ENCODE measurements around the gene SMIM31. TPM values are rescaled to one million over a fixed set of nuclear protein-coding genes. Genes with fewer than 3 reads are reported as not detected.
A peak's percentile ranks its signal among the peaks of the same experiment; 100 is the strongest.

Gene SMIM31
- polyA plus RNA-seq (ENCODE audit: insufficient read length in 3 of 3), result under 1 TPM; 0.18 to 0.55 (median 0.24) TPM

DNA sequence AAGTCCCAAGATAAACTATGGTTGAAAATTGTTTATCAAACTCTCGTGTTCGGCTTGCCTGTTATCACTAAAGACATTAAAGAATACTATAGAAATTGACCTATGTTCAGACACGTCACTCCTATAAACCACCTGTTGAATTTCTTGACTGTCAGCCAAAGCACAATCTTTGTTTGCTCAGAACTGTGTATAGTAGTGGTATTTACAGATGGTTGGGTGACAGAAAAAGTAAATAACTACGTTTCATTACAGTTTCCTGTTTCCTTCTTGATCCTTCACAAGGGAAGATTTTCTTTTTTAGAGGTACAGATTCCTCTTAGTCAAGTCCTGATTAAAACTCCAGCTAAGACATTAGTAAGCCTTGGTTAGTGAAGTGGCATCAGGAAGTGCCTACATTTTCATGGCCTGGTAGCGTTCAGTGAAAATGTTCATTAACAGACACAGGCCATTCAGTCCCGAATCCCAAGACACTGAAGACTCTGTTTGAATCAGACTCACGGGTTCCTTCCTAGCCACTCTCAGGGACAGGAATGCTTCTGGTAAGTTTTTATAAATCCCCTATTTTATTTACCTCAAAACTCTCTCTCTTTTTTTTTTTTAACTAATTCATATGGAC, at the start of gene SMIM31:
Gene SMIM31 (plus strand): TSS at position 259 of the 616 bp plus-strand sequence. CDS start 16,313 bp downstream, outside the sequence.
- no peak for DNase-seq (ENCODE audit: low read depth in 3 of 3, low spot score in 2 of 3)

DNA sequence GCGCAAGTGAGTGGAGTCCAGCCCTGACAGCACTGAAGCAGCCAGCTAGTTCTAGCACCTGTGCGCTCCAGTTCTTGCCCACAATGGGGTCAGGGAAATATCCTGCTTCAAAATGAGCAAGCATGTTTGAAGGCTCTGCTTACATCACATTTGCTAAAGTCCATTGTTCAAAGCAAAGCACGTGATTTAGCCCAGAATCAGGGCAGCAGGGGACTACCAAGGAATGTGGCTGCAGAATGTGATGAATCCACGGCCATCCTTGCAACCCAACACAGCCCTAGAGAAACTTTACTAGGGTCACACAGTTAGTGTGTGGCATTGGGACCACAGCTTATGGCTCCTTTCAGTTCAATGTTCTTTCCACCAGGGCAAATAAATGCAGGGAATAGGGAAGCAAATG, 47.3 kb upstream of the SMIM31 start:
- no peak for DNase-seq (ENCODE audit: low read depth in 3 of 3, low spot score in 2 of 3)

DNA sequence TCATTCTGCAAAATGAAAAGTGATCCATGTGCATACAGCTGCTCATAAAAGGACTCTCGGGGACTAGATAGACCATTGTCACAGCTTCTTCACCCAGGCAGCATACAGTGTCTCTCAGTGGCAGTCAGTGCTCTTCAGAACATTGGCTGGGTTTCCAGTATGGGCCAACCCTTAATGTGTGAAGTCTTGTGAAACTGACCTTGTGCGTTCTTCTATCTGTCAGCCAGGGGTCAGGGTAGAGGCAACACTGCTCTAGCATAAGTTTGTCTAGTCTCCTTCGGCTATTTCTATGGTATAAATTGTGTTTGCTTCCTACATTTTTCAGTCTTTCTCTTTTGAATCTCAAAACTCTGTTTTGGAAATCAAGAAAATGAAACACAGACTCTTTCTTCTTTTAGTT, 37.0 kb upstream of the SMIM31 start:
- no peak for DNase-seq (ENCODE audit: low read depth in 3 of 3, low spot score in 2 of 3)

DNA sequence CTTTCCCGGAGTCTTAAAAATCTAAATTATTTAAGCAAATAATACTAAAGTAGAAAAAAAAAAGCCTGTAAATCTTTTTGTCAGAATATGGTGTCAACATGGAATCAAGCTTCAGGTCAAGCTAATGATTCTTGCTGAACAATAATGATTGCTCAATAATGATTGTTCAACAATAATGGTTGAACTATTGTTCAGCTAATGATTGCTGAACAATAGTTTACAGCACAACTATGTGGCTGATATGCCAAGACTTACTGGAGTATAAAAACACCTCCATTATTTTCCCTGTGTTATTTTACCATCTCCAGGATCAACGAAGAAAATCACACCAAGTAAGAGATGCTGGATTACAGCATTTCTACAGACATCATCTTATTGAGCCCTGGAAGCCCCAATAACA, 35.1 kb upstream of the SMIM31 start:
- DNase-seq (ENCODE audit: low read depth in 3 of 3, low spot score in 2 of 3), result no peak

DNA sequence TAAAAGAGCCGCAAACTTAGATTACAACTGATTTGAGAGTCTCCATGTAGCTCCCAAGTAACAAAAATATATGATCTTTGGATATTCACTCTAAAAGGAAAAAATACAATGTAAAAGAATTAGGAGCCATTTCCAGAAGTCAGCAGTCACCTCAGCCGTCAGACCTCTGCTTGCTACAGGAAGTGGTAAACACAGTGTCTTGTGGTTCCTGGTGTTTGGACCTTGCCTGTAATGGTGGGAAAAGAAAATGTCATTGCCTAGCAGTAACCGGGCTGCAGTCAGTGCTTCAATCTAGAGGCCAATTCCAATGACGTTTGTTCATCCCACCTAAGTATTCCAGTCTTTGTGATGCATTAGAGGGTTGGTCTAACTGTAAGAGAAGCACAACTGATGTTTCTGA, 28.9 kb upstream of the SMIM31 start:
- DNase-seq (ENCODE audit: low read depth in 3 of 3, low spot score in 2 of 3), result no peak

DNA sequence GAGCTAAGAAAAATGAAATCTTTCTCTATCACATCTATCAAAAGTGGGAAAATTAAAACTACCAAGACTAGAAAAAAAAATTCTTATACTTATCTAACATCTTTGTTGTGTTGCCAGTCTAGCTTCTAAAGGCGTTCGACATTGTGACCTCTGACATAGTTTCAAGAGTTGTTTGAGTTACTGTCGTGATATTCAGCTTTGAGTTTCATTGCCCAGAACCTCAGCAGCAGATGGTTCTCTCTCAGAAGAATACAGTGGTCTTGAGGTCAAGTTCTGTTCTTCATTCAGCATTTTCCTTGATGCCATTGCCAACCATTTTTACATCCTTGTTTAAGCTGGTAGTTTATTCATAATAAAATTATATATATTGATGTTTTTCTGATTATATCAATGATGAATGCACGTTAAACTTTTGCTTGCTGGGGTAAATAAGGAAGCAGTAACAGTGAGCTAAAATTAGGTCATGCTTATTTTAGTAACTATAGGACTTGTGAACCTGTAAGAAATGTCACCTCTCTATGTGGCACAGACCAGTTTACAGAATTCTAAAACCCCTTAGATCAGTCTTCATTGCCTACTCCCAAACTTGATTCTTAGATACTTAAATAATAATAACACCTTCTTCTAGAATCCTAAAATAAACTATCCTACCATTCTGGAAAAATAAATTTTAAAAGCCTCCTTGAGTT, 23.1 kb upstream of the SMIM31 start:
- DNase-seq (ENCODE audit: low read depth in 3 of 3, low spot score in 2 of 3), result no peak

DNA sequence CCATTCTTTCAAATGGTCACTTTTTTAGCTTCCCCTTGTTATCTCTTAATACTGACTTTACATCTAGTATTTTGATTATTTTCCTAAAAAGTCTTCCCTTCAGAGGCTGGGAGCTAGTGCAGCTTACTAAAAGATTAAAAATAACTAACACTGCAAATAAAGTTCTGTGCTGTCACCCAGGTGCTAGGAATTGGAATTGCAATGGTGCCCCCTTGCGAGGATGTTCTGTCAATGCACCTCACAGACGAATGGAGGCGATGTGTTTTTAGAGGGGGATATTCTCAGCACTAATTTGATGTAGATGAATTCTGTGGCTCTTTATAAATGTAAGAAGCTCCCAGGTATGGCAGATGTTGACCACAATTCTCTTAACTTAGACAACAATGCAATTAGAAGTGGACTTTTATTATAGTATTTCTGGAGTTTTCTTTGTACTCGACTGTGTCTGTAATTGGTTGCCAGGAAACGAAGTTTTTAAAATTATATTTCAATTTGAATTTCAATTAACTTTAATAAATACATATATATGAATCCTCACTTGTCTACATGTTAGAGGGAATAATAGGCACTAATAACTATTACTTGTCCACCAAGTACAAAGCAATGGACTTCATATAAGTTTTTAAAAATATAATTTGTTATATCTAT, 22.0 kb upstream of the SMIM31 start:
- DNase-seq (ENCODE audit: low read depth in 3 of 3, low spot score in 2 of 3), result peak; percentile 10 to 26 (median 16)

DNA sequence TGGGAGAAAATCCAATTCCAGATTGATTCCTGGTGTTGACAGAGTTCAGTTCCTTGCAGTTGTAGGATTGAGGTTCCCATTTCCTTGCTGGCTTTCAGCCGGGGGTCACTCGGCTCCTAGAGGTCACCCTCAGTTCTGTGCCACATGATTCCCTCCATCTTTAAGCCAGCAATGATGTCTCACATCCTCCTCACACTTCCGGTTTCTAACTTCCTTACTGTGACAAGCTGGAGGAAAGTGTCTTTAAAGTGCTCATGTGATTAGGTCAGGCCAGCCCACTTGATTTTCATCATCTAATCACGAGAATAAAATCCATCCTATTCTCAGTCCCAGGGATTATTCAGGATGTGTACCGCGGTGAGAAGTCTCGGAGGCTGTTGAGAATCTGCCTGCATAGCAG, 19.4 kb upstream of the SMIM31 start:
- no peak for DNase-seq (ENCODE audit: low read depth in 3 of 3, low spot score in 2 of 3)

DNA sequence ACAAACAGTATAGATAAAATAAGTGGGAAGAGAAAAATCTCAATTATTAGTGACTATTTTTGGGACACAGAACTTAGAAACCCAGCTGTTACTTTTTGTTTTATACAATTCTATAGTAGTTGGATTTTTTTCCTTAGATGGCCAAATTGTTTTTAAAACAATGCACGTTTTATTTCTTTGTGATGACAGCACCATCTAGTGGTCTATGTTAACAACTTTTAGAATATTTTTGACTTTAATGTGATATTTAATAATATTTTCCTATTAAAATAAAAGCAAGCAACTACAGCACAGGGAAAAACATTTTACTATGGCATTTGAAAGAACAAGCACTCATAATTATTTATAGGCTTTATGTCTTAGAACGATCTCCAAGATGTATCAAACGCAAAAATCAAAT, 5.6 kb upstream of the SMIM31 start:
- DNase-seq (ENCODE audit: low read depth in 3 of 3, low spot score in 2 of 3), result no peak

DNA sequence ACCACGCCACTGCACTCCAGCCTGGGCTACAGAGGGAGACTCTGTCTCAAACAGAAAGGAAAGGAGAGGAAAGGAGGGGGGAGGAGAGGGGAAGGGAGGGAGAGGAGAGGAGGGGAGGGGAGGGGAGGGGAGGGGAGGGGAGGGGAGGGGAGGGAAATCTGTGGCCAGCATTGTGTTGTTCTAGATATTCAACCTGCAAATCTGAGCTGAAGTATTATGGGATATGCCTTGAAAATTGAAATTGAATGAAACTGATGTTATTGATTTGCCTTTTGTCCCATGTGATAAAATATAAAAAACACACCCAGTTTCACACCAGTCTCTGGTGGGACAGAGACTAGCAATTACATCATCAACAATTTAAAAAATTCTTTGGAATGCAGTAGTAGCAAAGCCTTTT, 1.5 kb downstream of the SMIM31 start:
- no peak for DNase-seq (ENCODE audit: low read depth in 3 of 3, low spot score in 2 of 3)

DNA sequence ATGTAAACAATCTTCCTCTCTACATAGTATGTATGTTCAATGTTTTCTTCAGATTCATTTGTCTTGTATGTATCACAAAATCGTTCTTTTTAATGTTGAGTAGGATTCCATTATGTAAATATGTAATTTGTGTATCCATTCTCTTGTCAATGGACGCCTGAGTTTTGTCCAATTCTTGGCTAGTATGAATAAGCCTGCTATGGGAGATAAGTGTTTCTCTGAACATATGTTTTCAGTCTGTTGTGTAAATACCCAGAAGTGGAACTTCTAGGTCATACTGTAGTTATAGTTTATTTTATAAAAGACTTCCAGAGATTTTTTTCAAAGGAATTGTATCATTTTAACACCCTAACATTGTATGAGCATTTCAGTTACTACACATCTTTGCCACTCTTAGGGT, 2.8 kb downstream of the SMIM31 start:
- DNase-seq (ENCODE audit: low read depth in 3 of 3, low spot score in 2 of 3), result no peak

DNA sequence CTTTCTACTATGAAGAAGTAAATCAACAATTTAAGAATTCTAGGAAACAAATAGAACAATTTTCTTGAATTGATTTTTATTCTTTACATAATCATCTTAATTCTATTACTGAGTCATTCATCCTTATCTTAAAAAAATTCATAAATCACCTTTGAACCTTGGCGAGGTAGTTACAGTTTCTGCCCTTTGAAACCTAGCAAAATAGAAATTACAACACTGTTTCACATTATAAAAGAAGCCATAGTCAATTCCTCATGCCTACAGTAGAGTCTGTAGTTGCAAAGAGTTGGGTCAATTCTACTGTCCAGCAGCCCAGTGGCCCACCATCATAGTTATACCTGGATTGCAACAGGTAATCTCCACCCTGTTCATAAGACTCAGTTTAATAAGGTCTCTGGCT, 7.3 kb downstream of the SMIM31 start:
- DNase-seq (ENCODE audit: low read depth in 3 of 3, low spot score in 2 of 3), result no peak

DNA sequence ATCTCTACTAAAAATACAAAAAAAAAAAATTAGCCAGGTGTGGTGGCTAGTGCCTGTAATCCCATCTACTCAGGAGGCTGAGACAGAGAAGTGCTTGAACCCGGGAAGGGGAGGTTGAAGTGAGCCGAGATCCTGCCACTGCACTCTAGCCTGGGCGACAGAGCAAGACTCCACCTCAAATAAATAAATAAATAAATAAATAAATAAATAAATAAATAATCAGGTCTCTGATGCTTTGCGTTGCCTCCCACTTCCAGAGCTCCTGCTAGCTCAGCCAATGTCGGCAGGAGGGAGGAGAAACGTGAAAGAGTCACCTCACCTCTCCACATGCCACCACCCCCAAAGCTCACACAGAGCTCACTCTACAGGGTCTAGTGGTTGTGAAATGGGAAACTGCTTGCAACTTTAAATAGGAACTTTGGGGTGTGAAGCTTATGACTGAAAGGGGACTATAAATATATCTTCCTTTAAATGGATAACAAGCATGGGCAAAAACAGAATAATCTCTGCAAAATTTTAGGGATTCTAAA, 7.9 kb downstream of the SMIM31 start:
- DNase-seq (ENCODE audit: low read depth in 3 of 3, low spot score in 2 of 3), result no peak

DNA sequence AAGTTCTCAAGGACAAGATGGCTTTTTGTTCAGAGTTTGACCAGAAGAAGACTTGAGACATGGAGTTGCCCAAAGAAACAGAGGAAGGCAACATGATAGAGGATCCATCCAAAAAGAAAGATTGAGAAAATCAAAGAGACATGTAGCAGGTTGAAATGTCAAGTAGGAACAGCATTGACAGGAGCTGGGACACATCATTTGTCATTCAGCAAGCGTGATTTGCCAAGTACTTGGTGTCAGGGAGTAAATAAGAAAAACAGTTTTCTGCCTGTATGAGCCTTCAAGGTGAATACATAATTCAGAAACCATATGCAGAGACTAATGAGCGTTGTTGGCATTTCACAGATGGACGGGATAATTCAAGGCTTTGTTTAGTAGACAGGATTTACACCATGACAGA, 11.2 kb downstream of the SMIM31 start:
- no peak for DNase-seq (ENCODE audit: low read depth in 3 of 3, low spot score in 2 of 3)

DNA sequence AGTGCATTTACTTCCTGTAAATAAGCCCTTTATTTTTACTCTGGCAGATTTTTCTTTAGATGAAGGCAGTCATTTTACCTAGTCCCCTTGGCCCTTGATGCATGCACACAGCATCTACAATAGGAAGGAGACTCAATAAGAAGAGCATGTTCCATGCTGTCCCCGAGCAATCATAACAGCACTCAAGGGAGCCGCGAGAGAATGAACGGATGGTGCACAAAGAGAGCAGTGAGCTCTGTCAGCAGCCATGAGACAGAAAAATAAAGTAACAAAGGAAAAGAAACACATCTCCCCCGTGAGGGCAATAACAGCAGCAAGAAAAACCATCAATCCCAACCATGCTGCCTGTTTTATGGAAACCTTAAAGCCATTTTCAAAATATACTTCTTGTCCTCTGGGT, 11.9 kb downstream of the SMIM31 start:
- no peak for DNase-seq (ENCODE audit: low read depth in 3 of 3, low spot score in 2 of 3)

DNA sequence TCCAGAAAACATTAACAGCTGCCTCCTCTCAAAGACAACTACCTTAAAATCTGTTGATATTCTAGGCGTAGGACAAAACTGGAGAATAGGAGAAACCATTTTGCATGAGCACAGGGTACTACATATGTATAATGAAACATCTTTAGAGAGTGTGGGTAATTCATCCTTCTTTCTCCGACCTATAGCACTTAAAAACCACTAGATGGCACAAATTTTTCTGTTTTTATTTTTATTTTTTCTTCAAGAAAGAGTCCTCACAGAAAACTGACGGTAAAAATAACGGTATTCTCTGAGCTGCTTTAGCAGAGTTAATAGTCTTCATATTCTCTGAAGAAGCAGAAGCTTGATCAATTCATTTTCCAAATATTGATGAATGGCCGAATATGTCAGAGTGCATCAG, 14.6 kb downstream of the SMIM31 start:
- no peak for DNase-seq (ENCODE audit: low read depth in 3 of 3, low spot score in 2 of 3)

DNA sequence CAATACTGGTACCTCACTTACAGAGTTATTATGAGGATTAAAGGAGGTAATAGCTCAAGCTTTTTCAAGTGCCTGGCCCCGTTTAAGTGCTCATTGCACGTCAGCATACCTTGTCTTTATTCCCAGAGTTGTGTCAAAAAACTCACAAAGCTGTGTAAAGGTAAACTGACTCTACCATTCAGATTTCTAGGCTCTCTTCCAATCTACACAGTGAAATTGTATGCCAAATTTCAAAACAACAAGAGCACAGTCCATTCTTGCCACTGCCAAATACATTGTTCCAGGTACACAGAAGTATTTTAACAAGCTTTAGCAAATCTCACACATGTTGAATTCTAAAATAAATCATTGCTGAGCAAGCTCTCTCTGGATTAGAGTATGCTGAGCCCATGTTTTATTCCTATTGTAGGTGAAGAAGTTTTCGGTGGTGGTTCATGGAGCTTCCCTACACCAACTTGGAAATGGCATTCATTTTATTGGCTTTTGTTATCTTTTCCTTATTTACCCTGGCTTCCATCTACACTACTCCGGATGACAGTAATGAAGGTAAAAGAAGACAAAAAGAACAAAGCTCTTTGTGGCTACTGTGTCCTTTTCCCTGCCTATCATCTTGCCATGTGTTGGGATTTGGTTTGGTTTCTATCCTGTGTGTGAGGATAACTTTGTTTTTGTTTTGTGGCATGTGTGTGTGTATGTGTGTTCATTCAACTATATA, 16.2 kb downstream of the SMIM31 start:
- no peak for DNase-seq (ENCODE audit: low read depth in 3 of 3, low spot score in 2 of 3)

DNA sequence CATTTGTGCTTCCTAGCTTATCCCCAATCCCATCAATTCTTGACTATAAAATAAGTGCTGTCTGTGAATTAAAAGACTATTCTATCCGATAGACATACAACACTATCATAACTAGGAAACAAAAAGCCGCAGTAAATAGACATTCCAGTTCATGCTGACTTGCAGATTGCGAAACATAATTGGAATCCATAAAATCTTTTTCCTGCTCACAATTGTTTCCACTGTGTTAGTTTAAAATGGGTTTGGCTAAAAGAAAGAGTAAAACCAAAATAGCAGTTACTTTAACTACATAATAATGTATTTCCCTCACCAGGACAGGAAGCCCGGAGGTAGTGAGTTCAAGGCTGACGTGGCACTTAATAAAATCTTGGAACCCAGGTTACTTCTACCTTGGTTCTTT, 17.2 kb downstream of the SMIM31 start:
- DNase-seq (ENCODE audit: low read depth in 3 of 3, low spot score in 2 of 3), result no peak

DNA sequence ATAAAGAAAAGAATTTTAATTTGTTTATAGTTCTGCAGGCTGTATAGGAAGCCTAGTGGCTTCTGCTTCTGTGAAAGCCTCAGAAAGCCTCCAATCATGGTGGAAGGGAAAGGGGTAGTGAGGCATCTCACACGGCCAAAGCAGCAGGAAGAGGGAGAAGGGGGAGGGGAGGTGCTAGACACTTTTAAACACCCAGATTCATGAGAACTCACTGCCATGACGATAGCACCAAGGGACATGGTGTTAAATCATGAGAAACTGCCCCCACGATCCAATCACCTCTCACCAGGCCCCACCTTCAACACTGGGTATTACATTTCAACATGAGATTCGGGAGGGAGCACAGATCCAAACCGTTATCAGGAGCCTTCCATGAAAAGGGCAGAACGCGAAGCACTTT, 18.1 kb downstream of the SMIM31 start:
- DNase-seq (ENCODE audit: low read depth in 3 of 3, low spot score in 2 of 3), result no peak

DNA sequence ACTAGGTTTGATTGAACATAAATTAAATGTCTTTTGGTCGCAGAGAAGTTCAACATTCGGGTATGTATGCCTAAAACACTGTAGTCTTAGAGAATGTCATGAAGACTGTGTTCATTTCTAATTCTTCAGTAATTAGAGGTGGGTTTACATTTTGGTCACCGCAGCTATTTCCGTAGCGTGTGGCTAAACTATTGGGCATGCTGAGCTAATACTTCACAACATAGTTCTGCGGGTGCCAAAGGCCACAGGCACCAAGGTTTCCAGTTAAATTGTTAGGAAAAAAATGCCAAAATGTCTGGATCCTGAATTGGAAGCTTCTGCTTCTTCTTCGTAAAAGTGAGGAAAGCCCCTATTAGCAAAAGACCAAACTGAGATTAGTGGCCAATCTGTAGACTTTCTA, 25.1 kb downstream of the SMIM31 start:
- no peak for DNase-seq (ENCODE audit: low read depth in 3 of 3, low spot score in 2 of 3)

DNA sequence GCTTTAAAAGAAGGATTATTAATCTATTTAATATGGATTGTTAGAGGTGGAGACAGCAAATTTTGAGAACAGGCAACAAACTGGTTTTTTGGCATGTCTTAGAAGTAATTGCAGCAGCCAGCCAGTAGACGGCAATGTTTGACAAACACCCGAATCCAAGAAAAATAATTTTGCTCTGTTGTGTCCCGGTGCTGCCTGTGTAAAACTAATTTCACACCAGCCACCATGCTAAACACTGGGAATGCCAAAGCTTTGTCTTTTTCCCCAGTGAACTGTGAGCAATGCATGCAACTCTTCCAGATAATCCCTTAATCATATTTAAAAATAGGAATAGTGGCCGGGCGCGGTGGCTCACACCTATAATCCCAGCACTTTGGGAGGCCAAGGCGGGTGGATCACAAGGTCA, 25.9 kb downstream of the SMIM31 start:
- DNase-seq (ENCODE audit: low read depth in 3 of 3, low spot score in 2 of 3), result no peak

Data from right renal cortex interstitium (tissue), 3 donors.